ENCODE data around the gene CBFA2T2.

GRCh38 chr20:33518071-33518470, 28.2 kb downstream of the CBFA2T2 start:
- TF ChIP-seq CTCF (IDR thresholded peaks at IDR 0.05) (no peak), POLR2A (IDR thresholded peaks at IDR 0.05) (no peak)

Measured in lower leg skin (tissue), 3 donors.